Effector memory CD8-positive, alpha-beta T cell (primary cell): Measurements from ENCODE around the gene IGHMBP2.
A peak's percentile ranks its signal among the peaks of the same experiment; 100 is the strongest.

Source experiments
- ATAC-seq: fragments of 150-1000 bp; cut with Tn5 transposase; replicated peaks from 2 replicates; pipeline ENCODE4 v1.10.0; 2021; ENCODE audit warnings: mild to moderate bottlenecking, moderate library complexity
- DNase-seq, 3 experiments: peaks; one replicate each; pipeline ENCODE4 v3.0.0; 2021
- H3K27ac Mint-ChIP-seq, 2 donors: one replicate each; pipeline ENCODE4 v1.8.0; 2022; ENCODE audit warnings: mild to moderate bottlenecking in 2 of 2, mixed read lengths in 2 of 2, moderate library complexity in 2 of 2
- H3K27me3 Mint-ChIP-seq, 2 donors: one replicate each; pipeline ENCODE4 v1.8.0; 2022; ENCODE audit warnings: mixed read lengths in 2 of 2
- H3K36me3 Mint-ChIP-seq: one replicate; pipeline ENCODE4 v1.8.0; 2022; ENCODE audit warnings: mild to moderate bottlenecking, moderate library complexity, mixed read lengths; ENCODE audit not compliant: insufficient read depth
- H3K4me1 Mint-ChIP-seq, 2 donors: one replicate each; pipeline ENCODE4 v1.8.0; 2022; ENCODE audit warnings: low read depth in 2 of 2, mixed read lengths in 2 of 2
- H3K4me3 Mint-ChIP-seq, 2 donors: one replicate each; pipeline ENCODE4 v1.8.0; 2022; ENCODE audit warnings: mild to moderate bottlenecking in 2 of 2, mixed read lengths in 2 of 2, moderate library complexity in 2 of 2
- H3K9me3 Mint-ChIP-seq, 2 donors: one replicate each; pipeline ENCODE4 v1.8.0; 2022; ENCODE audit warnings: mixed read lengths in 2 of 2

The IGHMBP2 gene

GRCh38 chr11:68974421-68975194 is 70.9 kb downstream of the IGHMBP2 start:
- no peak overlapping the region for H3K27ac Mint-ChIP-seq
- no peak overlapping the region for H3K4me3 Mint-ChIP-seq
- peaks cover 3% of the 10 kb centered on the region for H3K36me3 Mint-ChIP-seq
- no peaks in the 10 kb centered on the region for H3K9me3 Mint-ChIP-seq
- H3K4me1 Mint-ChIP-seq = no peaks in the 10 kb centered on the region
- no peak for DNase-seq
- peaks cover 17 to 34% of the 10 kb centered on the region in 2 donors for H3K27me3 Mint-ChIP-seq
- ATAC-seq = peak; percentile 35

GRCh38 chr11:68976095-68976494 is 72.4 kb downstream of the IGHMBP2 start:
- Mint-ChIP-seq H3K27me3 (peaks cover 24 to 42% of the 10 kb centered on the region in 2 donors), H3K9me3 (no peaks in the 10 kb centered on the region), H3K36me3 (peaks cover 3% of the 10 kb centered on the region), H3K27ac (no peak overlapping the region), H3K4me3 (no peak overlapping the region), H3K4me1 (peaks cover 0 to 2% of the 10 kb centered on the region in 2 donors)
- no peak for DNase-seq
- no peak for ATAC-seq

DNA sequence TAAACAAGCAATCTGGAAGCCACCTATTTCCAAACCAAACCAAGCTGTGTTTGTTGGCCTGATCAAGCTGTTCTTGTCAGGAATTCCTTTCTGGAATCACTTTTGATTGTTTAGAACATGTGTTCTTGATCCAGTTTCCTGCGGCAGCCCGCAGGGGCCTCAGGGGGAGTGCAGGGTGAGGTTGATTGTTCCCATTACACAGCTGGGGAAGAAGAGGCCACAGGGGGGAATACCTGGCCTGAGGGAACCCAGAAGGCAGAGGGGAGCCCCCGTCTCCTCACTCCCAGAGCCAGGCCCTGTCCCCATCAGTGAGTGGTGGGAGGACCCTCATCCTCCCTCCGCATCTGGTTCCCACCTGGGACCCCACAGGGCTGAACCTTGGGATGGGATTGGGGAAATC is 72.9 kb downstream of the IGHMBP2 start:
- H3K27ac Mint-ChIP-seq = no peak overlapping the region
- no peaks in the 10 kb centered on the region for H3K9me3 Mint-ChIP-seq
- ATAC-seq (no peak), DNase-seq (no peak)
- H3K27me3 Mint-ChIP-seq = peaks cover 20 to 38% of the 10 kb centered on the region in 2 donors
- peaks cover 0 to 2% of the 10 kb centered on the region in 2 donors for H3K4me1 Mint-ChIP-seq
- H3K36me3 Mint-ChIP-seq = peaks cover 2% of the 10 kb centered on the region
- no peak overlapping the region for H3K4me3 Mint-ChIP-seq

DNA sequence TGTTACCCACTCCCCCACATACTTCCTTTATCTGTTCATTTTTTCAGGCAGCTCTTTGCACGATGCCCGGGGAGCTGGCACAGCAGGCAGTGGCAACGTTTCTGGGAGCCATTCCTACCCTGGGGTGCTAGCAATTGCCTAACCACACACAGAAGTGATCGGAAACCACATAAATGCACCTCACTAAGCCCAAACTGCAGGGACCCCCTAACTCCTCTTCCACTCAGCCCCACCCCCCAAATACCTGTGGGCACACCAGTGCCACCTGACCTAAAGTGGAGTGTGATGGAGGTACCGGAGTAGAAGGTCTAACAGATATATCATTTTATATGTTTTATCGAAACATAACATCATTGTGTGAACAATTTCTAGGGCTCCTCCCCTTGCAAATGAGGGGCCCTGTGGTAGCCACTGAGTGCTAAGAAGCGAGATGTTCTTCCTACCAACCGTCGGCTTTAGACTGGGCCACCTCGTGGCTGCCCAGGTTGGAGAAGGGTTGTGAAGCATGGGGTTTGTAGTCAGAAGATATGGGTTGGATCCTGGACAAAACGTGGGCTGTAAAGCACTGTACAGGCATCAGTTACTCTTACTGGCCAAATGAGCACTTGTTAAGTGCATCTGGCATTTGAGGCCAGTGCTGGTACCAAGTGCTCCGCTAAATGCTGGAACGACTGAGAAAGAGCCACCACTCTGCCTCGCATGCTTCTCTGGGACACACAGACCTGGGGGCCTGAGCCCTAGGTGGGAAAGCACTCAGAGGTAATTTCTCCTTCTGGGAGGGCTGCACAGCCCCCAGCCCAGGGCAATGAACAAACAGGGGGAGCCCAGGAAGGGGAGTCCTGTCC is 74.3 kb downstream of the IGHMBP2 start:
- Mint-ChIP-seq H3K27me3 (peaks cover 17 to 33% of the 10 kb centered on the region in 2 donors), H3K27ac (no peak overlapping the region), H3K4me3 (no peak overlapping the region), H3K4me1 (peaks cover 0 to 2% of the 10 kb centered on the region in 2 donors), H3K36me3 (no peaks in the 10 kb centered on the region), H3K9me3 (peaks cover 0 to 6% of the 10 kb centered on the region in 2 donors)
- ATAC-seq = no peak
- DNase-seq = no peak

GRCh38 chr11:68978626-68978930 is 74.9 kb downstream of the IGHMBP2 start:
- no peak for ATAC-seq
- no peak overlapping the region for H3K4me3 Mint-ChIP-seq

GRCh38 chr11:68978931-68979594 is 75.4 kb downstream of the IGHMBP2 start:
- peaks cover 0 to 6% of the 10 kb centered on the region in 2 donors for H3K9me3 Mint-ChIP-seq
- DNase-seq = no peak
- H3K27me3 Mint-ChIP-seq = peaks cover 17 to 33% of the 10 kb centered on the region in 2 donors
- no peak overlapping the region for H3K27ac Mint-ChIP-seq
- H3K4me3 Mint-ChIP-seq = no peak overlapping the region
- no peak for ATAC-seq
- peaks cover 0 to 2% of the 10 kb centered on the region in 2 donors for H3K4me1 Mint-ChIP-seq
- H3K36me3 Mint-ChIP-seq = no peaks in the 10 kb centered on the region

More at GRCh38 chr11:68978626-68978930, 74.9 kb downstream of the IGHMBP2 start:
- peaks cover 0 to 6% of the 10 kb centered on the region in 2 donors for H3K9me3 Mint-ChIP-seq
- no peak overlapping the region for H3K27ac Mint-ChIP-seq
- peaks cover 0 to 2% of the 10 kb centered on the region in 2 donors for H3K4me1 Mint-ChIP-seq
- no peak for DNase-seq
- peaks cover 17 to 33% of the 10 kb centered on the region in 2 donors for H3K27me3 Mint-ChIP-seq
- H3K36me3 Mint-ChIP-seq = no peaks in the 10 kb centered on the region

- Mint-ChIP-seq H3K36me3 (no peaks in the 10 kb centered on the region), H3K27me3 (peaks cover 17 to 33% of the 10 kb centered on the region in 2 donors), H3K9me3 (peaks cover 0 to 6% of the 10 kb centered on the region in 2 donors), H3K4me1 (peaks cover 0 to 2% of the 10 kb centered on the region in 2 donors), H3K27ac (no peak overlapping the region), H3K4me3 (no peak overlapping the region)
- DNase-seq = no peak
- no peak for ATAC-seq
These were observed 76.5 kb downstream of the IGHMBP2 start for GRCh38 chr11:68979931-68980775.

DNA sequence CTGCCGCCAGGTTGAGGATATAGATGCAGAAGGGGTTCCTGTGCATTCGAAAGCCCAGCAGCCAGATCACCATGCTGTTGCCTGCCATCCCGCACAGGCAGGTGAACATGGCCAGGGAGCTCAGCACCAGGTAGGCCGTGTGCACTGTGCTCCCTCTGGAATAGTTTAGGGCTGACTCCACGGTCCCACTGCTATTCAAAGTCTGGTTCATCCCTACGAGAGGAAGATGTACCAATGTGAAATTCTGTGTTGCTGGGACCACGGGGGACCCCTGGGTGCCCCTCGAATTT is 77.0 kb downstream of the IGHMBP2 start, which contains the start of gene MRGPRD:
MRGPRD (minus strand) TSS at position 211 of the 290 bp plus-strand sequence; CDS start at position 211, 0 bp downstream.
- no peaks in the 10 kb centered on the region for H3K36me3 Mint-ChIP-seq
- ATAC-seq (no peak), DNase-seq (no peak)
- peaks cover 0 to 2% of the 10 kb centered on the region in 2 donors for H3K4me1 Mint-ChIP-seq
- peaks cover 0 to 6% of the 10 kb centered on the region in 2 donors for H3K9me3 Mint-ChIP-seq
- H3K27ac Mint-ChIP-seq = no peak within 1 kb of the TSS
- peaks cover 17 to 37% of the 10 kb centered on the region in 2 donors for H3K27me3 Mint-ChIP-seq
- H3K4me3 Mint-ChIP-seq = no peak within 1 kb of the TSS

DNA sequence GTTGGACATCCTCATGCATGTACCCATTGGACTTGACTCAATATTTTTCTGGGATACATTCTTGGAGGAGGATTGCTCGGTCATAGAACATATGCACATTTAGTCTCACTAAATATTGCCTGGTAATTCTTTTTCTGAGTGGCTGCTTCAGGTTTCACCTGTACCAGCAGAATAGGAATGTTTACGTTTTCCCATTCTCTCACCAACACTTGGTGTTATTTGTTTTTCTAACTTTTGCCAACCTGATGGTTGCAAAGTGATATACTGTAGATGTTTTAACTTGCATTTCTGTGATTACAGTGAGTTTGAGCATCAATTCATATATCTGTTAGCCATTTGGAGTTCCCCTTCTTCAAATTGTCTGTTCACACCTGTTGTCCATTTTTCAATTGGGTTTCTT is 78.4 kb downstream of the IGHMBP2 start:
- DNase-seq (no peak), ATAC-seq (no peak)
- Mint-ChIP-seq H3K4me1 (peaks cover 0 to 2% of the 10 kb centered on the region in 2 donors), H3K27me3 (peaks cover 24 to 51% of the 10 kb centered on the region in 2 donors), H3K36me3 (peaks cover 4% of the 10 kb centered on the region), H3K27ac (no peak overlapping the region), H3K9me3 (peaks cover 0 to 6% of the 10 kb centered on the region in 2 donors), H3K4me3 (no peak overlapping the region)

GRCh38 chr11:68983801-68984200 is 80.1 kb downstream of the IGHMBP2 start:
- ATAC-seq (no peak), DNase-seq (no peak)
- peaks cover 0 to 2% of the 10 kb centered on the region in 2 donors for H3K4me1 Mint-ChIP-seq
- H3K27ac Mint-ChIP-seq = no peak overlapping the region
- no peak overlapping the region for H3K4me3 Mint-ChIP-seq
- peaks cover 0 to 6% of the 10 kb centered on the region in 2 donors for H3K9me3 Mint-ChIP-seq
- H3K27me3 Mint-ChIP-seq = peaks cover 21 to 51% of the 10 kb centered on the region in 2 donors
- peaks cover 4% of the 10 kb centered on the region for H3K36me3 Mint-ChIP-seq

DNA sequence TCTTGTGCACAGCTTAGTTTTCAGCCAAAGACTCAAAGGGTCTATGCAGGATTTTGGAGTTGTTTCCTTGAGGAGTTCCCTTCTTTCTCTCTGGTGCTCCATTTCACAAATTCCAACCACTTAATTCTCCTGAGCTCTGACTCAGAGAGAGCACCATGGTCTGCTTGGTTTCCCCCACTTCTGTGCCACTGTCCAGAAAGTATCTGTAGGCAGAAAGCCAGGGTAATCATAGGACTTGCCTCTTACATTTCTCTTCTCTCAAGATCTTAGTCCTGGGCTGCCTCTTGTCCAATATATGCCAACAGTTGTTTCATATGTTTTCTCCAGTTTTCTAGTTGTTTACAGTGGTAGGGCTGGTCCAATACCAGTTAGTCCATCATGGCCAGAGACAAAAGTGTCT is 83.5 kb downstream of the IGHMBP2 start:
- no peak overlapping the region for H3K4me3 Mint-ChIP-seq
- peaks cover 4% of the 10 kb centered on the region for H3K36me3 Mint-ChIP-seq
- H3K27ac Mint-ChIP-seq = no peak overlapping the region
- no peak for ATAC-seq
- peaks cover 23 to 55% of the 10 kb centered on the region in 2 donors for H3K27me3 Mint-ChIP-seq
- peaks cover 0 to 5% of the 10 kb centered on the region in 2 donors for H3K9me3 Mint-ChIP-seq
- H3K4me1 Mint-ChIP-seq = no peaks in the 10 kb centered on the region
- no peak for DNase-seq

GRCh38 chr11:68988491-68988890 is 84.8 kb downstream of the IGHMBP2 start:
- H3K9me3 Mint-ChIP-seq = no peaks in the 10 kb centered on the region
- H3K27me3 Mint-ChIP-seq = peaks cover 35 to 61% of the 10 kb centered on the region in 2 donors
- H3K36me3 Mint-ChIP-seq = peaks cover 4% of the 10 kb centered on the region
- H3K4me1 Mint-ChIP-seq = no peaks in the 10 kb centered on the region
- ATAC-seq = no peak
- no peak overlapping the region for H3K4me3 Mint-ChIP-seq
- H3K27ac Mint-ChIP-seq = no peak overlapping the region
- DNase-seq = no peak
